Inferior parietal cortex (tissue), 1 donor: Measurements from ENCODE around the gene SIRT4.
"Not testable (repeated sequence)": the region's sequence is repeated elsewhere in the genome, so short reads cannot be mapped to it uniquely, and the experiment has no call there.

Source experiments
- DNase-seq: peaks from one replicate; pipeline ENCODE4 v3.0.0-alpha.2; 2016; ENCODE audit errors: extremely low spot score

The SIRT4 gene

GRCh38 chr12:120301962-120302815 is at the start of gene SIRT4:
SIRT4 (plus strand) TSS chr12:120302321; CDS start chr12:120303562, 1,241 bp downstream.
- DNase-seq, result peak; percentile 98

DNA sequence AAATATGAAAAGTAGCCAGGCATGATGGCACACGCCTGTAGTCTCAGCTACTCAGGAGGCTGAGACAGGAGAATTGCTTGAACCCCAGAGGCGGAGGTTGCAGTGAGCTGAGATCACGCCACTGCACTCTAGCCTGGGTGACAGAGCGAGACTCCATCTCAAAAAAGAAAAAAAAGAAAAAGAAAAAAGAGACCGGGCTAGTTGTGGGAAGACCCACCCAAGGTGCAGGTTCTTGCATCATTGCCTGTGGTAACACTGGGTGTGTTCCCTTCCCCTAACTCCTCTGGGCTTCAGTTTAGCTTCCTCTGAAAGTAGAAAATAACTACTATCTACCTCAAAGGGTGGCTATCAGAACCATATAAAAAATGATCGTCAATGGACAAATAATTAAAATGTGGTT is 48.8 kb upstream of the SIRT4 start:
- DNase-seq, result not testable (repeated sequence)

GRCh38 chr12:120254809-120255208 is 47.3 kb upstream of the SIRT4 start:
- DNase-seq, result no peak

DNA sequence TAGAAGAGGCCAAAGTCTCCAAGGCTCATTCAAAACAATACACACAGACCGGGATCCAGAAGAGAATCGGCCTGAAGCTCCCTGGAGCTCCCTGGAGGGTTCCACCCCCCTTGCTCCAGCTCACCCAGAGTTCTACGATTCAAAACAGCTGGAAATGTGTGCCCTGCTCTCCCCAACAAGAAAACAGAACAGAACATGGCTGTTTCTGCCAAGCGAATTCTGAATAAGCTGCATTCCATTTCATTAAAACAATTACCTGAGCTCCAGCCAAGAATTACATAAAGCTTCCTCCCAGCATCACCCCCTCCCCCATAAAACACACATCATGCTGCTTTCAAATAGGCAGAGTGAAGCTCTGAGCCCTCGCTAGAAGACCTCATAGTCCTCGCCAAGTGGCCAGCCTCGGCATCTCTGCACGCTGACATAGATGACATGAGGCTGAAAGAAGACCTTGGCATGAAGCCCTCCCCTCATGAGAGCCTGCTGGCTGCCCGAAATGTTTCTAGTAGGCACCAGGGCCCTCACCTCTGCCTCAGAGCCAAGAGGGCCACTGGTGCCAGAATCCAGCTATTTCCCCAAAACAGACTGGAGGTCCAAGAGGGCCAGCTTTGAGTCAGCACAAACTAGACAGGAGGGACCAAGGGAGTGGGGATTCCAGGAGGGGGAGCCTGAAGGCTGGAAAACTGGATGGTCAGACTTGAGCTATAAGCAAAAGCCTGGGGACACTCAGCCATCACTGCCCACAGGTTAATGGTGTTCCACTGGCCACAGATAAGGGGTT is 44.9 kb upstream of the SIRT4 start:
- peak; percentile 41 for DNase-seq

DNA sequence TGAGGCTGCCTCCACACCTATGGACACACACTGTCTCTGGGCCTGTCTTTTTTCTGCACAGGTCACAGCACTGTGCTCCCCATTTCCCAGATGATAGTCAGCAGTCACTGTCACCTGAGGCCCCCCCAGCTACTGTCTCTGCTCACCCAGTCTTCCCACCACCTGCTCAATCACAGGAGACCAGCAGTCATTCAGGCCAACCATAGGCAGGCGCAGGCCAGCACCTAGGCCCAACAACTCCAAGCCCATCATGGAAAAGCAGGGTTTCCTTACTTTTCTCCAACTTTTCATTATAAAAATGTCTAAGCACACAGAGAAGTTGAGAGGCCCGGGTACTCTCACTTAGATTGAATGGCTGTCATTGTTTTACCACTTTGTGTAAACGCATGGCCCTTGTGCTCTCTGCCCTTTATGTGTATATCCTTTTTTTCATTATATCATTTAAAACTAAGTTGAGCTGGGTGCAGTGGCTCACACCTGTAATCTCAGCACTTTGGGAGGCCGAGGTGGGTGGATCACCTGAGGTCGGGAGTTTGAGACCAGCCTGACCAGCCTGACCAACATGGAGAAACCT is 43.7 kb upstream of the SIRT4 start:
- no peak for DNase-seq

GRCh38 chr12:120259418-120260202 is 42.5 kb upstream of the SIRT4 start:
- DNase-seq, result no peak

DNA sequence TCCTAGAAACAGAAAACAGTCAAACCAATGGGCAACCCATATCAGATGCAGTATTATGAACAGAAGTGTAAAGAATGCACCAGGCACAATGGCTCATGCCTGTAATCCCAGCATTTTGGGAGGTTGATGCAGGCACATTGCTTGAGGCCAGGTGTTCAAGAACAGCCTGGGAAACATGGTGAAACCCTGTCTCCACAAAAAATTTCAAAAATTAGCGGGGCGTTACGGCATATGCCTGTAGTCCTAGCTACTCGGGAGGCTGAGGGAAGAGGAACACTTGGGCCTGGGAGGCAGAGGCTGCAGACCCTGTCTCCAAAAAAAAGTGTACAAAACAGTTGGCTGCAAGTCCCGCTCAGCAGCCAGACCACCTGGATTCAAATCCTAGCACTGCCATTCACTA is 41.5 kb upstream of the SIRT4 start:
- no peak for DNase-seq

- DNase-seq, result no peak
Measured at GRCh38 chr12:120261951-120262851, 39.9 kb upstream of the SIRT4 start.

DNA sequence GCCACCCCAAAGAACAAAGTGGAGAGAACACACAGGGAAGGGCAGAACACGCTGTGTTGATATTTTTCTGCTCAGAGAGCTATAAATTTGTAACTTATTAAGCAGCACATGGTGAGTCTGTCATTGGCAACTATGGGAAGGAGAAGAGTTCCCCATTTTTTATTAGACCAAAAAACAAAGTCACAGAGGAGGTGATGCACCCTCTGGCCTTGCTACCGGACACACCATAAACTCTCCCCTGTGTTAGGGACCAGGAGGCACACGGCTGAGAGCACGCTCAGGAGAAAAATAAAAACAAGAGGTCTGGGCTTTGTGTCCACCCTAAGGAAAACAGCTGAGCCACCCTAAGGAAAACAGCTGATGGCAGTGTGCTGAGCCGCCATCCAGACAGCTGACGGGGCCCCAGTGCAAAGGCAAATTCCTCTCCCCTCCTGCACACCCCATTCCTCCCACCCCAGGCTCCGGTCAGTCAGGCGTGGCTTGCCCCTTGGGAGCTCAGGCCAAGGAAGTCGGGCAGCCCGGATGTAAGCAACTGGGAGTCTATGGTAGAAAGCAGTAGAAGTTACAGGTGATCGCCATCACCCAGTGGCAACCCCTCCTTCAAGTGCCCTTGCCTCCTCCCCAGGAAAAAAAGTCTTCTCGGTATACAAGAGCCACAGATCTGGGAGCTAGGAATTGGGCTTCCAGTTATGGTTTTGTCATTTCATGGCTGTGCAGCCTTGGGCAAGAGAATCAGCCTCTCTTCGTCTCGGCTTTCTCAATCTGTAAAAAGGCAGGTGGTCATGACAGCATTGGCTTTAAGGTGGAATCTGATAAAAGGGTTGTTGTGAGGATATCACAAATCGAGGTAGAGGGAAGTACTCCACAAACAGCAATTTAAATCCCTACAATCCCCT is 39.0 kb upstream of the SIRT4 start:
- no peak for DNase-seq

GRCh38 chr12:120263748-120264085 is 38.4 kb upstream of the SIRT4 start:
- DNase-seq, result no peak

GRCh38 chr12:120264086-120264903 is 37.8 kb upstream of the SIRT4 start:
- no peak for DNase-seq

DNA sequence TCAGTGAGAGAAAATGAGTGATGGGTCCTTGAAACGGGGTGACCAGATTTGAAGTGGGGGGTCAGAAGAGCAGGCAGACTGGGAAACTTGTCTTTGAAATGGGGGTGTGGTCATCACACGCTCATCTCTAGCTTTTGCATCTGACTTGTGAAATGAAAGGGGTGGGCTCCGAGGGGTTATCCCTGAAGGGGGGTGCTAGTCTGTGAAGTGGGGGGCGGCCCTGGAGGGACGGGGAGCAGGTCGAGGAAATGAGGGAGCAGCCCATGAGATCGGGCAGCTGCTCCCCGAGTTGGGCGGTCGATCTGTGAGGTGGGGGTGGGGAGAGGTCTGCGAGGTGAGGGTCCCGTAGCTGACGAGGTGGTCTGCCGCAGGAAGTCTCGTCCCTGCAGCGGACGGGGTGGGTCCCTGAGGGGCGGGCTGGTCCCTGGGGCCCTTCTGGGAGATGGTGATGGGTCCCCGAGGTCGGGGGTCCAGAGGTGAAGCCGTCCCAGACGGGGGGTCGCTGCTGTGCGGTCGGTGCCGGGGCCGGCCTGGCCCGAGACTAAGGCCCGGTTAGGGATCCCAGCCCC is 37.1 kb upstream of the SIRT4 start:
- no peak for DNase-seq

DNA sequence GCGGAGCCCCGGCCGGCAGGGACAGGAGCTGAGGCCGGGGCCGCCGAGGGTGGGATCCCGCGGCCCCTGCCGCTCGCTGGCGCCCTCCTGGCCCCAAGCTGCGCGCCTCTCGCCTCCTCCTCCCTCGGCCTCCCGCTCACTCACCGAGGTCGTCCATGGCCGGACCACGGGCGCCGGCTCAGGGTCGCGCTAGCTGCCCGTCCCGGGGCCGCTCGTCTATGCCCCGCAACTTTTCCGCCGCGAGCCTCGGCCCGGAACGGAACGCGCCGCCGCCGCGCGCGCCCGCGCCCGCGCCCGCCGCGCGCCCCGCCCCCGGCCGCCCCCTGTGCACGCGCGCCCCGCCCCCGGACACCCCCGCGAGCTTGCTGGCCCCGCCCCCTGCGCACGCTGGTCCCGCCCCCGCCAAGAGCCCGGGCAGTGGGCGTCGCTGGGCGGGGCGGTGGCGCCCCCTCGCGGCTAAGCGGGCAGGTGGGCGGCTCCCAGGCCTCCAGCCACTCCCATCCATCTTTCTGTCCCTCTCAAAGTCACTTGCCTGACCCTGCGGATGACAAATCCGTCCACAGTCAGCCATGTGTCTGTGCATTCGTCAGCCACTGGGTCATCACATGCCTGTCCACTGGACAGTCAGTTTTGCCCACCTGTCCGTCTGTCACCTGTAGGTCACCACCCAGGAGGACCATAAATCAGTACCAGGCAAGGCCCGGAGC is 36.5 kb upstream of the SIRT4 start, which contains the start of gene PXN:
Gene PXN (minus strand): TSS at position 258 of the 707 bp plus-strand sequence. CDS start 101 bp downstream, at position 157.
- DNase-seq, result peak; percentile 72

- DNase-seq, result no peak
Measured at GRCh38 chr12:120266180-120266870, 35.8 kb upstream of the SIRT4 start.

DNA sequence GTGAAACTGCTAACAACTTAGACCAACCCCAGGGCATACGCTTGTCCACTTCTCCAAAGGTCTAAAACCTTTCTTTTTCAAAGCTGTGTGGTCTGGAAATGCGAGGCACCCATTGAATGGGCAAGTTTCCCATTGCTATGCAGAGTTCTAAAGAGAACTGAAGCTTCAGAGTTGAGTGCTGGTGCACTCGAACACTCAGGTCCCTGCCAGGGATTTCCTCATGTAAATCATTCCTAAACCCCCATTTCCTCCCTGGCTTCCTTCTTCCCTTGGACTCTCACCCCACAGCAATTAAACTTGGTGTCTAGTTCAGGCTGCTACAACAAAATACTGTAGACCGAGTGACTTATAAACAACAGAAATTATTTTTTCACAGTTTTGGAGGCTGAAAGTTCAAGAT is 34.4 kb upstream of the SIRT4 start:
- DNase-seq, result no peak

GRCh38 chr12:120276734-120277133 is 25.4 kb upstream of the SIRT4 start:
- DNase-seq, result no peak
